Gastroesophageal sphincter (tissue), 4 donors: ENCODE data around the gene ARHGAP24. TPM values are rescaled to one million over a fixed set of nuclear protein-coding genes. Genes with fewer than 3 reads are reported as not detected.

Experiments
- ATAC-seq: fragments of 150-250 bp; one replicate; pipeline ENCODE4 v1.9.1; 2016; ENCODE audit warnings: mild to moderate bottlenecking, moderate library complexity
- H3K27ac ChIP-seq, 4 donors: fragments of 200-600 bp; sonication (generic) in 3 of 4; 1 replicate in 3 of 4; 2 replicates in 1 of 4; pipeline ENCODE4 v1.5.1; 2016 to 2019
- H3K27me3 ChIP-seq: fragments of 200-600 bp; sonication (generic); one replicate; pipeline ENCODE4 v1.5.1; 2019
- H3K36me3 ChIP-seq, 2 donors: fragments of 200-600 bp; sonication (generic); one replicate each; pipeline ENCODE4 v1.5.1; 2019; ENCODE audit warnings: control low read depth in 1 of 2
- H3K4me1 ChIP-seq, 3 donors: fragments of 200-600 bp; sonication (generic); 1 replicate in 2 of 3; 2 replicates in 1 of 3; pipeline ENCODE4 v1.5.1; 2016 to 2019; ENCODE audit warnings: control low read depth in 2 of 3
- H3K4me3 ChIP-seq, 2 donors: fragments of 200-600 bp; sonication (generic); one replicate each; pipeline ENCODE4 v1.5.1; 2019; ENCODE audit warnings: mild to moderate bottlenecking in 1 of 2, moderate library complexity in 1 of 2
- H3K9me3 ChIP-seq, 3 donors: fragments of 200-600 bp; sonication (generic); one replicate each; pipeline ENCODE4 v1.5.1; 2017 to 2019; ENCODE audit warnings: control low read depth in 2 of 3
- CTCF ChIP-seq, 4 experiments: fragments of 200-600 bp in 2 of 4; fragments of 450-650 bp in 2 of 4; sonication (generic) in 1 of 4; IDR thresholded peaks; one replicate each; pipeline ENCODE4 v1.5.1; 2017 to 2019; ENCODE audit warnings: antibody characterized with exemption in 4 of 4, mild to moderate bottlenecking in 2 of 4, moderate library complexity in 2 of 4
- EP300 ChIP-seq: sonication (generic); formaldehyde crosslinking; IDR thresholded peaks from one replicate; pipeline ENCODE4 v1.6.1; 2017; ENCODE audit warnings: antibody characterized with exemption, mild to moderate bottlenecking
- POLR2A ChIP-seq, 2 donors: fragments of 450-650 bp; IDR thresholded peaks; one replicate each; pipeline ENCODE4 v1.6.1; 2017; ENCODE audit warnings: antibody characterized with exemption in 2 of 2, mild to moderate bottlenecking in 2 of 2, moderate library complexity in 1 of 2
- POLR2AphosphoS5 ChIP-seq: sonication (generic); formaldehyde crosslinking; IDR thresholded peaks from one replicate; pipeline ENCODE4 v1.6.1; 2017; ENCODE audit warnings: antibody characterized with exemption
- WGBS, 2 donors: methylation state at CpG; one replicate each; pipeline ENCODE4 v1.1.5; 2018; ENCODE audit warnings: low coverage in 1 of 2; 5-methylcytosine and 5-hydroxymethylcytosine counted together
- total RNA-seq, 4 donors: library from RNA; depleted of rRNA; stranded (reverse); fragments of >200 nt; gene quantifications; one replicate each; pipeline ENCODE4 v1.1.0, GENCODE V29; 2016

The ARHGAP24 gene
- total RNA-seq, 4 donors from 2014 or later: 24.4 to 38.6 (median 34.3) TPM

GRCh38 chr4:85737254-85737653 is 262.3 kb downstream of the ARHGAP24 start:
- no peak overlapping the region for H3K27ac ChIP-seq
- no peak overlapping the region for H3K4me3 ChIP-seq
- H3K9me3 ChIP-seq: no peaks in the 10 kb centered on the region
- 83 to 88% methylated on average over 1 of the region's 1 CpG for WGBS, 2 donors
- H3K36me3 ChIP-seq: no peaks in the 10 kb centered on the region
- ATAC-seq: no peak
- no peak for TF ChIP-seq CTCF (IDR thresholded peaks at IDR 0.05)
- TF ChIP-seq POLR2AphosphoS5: no peak
- no peak for TF ChIP-seq EP300
- no peak for TF ChIP-seq POLR2A (IDR thresholded peaks at IDR 0.05)
- H3K27me3 ChIP-seq: no peaks in the 10 kb centered on the region
- H3K4me1 ChIP-seq: no peaks in the 10 kb centered on the region

GRCh38 chr4:85738721-85739120 is 263.8 kb downstream of the ARHGAP24 start:
- Histone ChIP-seq H3K27me3 (no peaks in the 10 kb centered on the region), H3K4me1 (no peaks in the 10 kb centered on the region), H3K4me3 (no peak overlapping the region), H3K36me3 (no peaks in the 10 kb centered on the region), H3K9me3 (no peaks in the 10 kb centered on the region), H3K27ac (no peak overlapping the region)
- WGBS, 2 donors: 67 to 70% methylated on average over 2 of the region's 2 CpGs
- no peak for ATAC-seq
- TF ChIP-seq POLR2AphosphoS5 (no peak), EP300 (no peak), POLR2A (IDR thresholded peaks at IDR 0.05) (no peak), CTCF (IDR thresholded peaks at IDR 0.05) (no peak)

GRCh38 chr4:85740431-85740861 is 265.5 kb downstream of the ARHGAP24 start:
- no peak for TF ChIP-seq POLR2AphosphoS5
- TF ChIP-seq POLR2A (IDR thresholded peaks at IDR 0.05): no peak
- no peak for TF ChIP-seq EP300
- no peak for TF ChIP-seq CTCF (IDR thresholded peaks at IDR 0.05)
- no peak overlapping the region for H3K27ac ChIP-seq
- H3K27me3 ChIP-seq: no peaks in the 10 kb centered on the region
- H3K9me3 ChIP-seq: no peaks in the 10 kb centered on the region
- no peak for ATAC-seq
- 62 to 83% methylated on average over 3 to 5 of the region's 5 CpGs for WGBS, 2 donors
- H3K36me3 ChIP-seq: no peaks in the 10 kb centered on the region
- H3K4me1 ChIP-seq: no peaks in the 10 kb centered on the region
- H3K4me3 ChIP-seq: no peak overlapping the region

- no peak for ATAC-seq
- H3K27ac ChIP-seq: no peak overlapping the region
Observed at GRCh38 chr4:85741381-85741780, 266.4 kb downstream of the ARHGAP24 start.

More at GRCh38 chr4:85741381-85741780, 266.4 kb downstream of the ARHGAP24 start:
- H3K9me3 ChIP-seq: no peaks in the 10 kb centered on the region
- TF ChIP-seq POLR2A (IDR thresholded peaks at IDR 0.05) (no peak), EP300 (no peak), POLR2AphosphoS5 (no peak), CTCF (IDR thresholded peaks at IDR 0.05) (no peak)
- H3K4me1 ChIP-seq: no peaks in the 10 kb centered on the region
- WGBS, 2 donors: 93 to 98% methylated on average over 2 of the region's 2 CpGs
- H3K4me3 ChIP-seq: no peak overlapping the region
- H3K36me3 ChIP-seq: no peaks in the 10 kb centered on the region
- no peaks in the 10 kb centered on the region for H3K27me3 ChIP-seq
